Stimulated activated CD4-positive, alpha-beta T cell treated with anti-CD3 and anti-CD28 coated beads, Interleukin-1b, Interleukin-23, amount 100 ng/mL, for 48 hours (primary cell): ENCODE measurements around the gene PGPEP1.
"Not testable (repeated sequence)": the region's sequence is repeated elsewhere in the genome, so short reads cannot be mapped to it uniquely, and the experiment has no call there.

Experiments
- DNase-seq: peaks from one replicate; pipeline ENCODE4 v3.0.0-alpha.2; 2020

The PGPEP1 gene

GRCh38 chr19:18308948-18309325 is 31.5 kb upstream of the PGPEP1 start:
- no peak for DNase-seq

GRCh38 chr19:18309525-18310064 is 30.8 kb upstream of the PGPEP1 start:
- no peak for DNase-seq

- no peak for DNase-seq
These were observed 30.1 kb upstream of the PGPEP1 start for GRCh38 chr19:18310118-18310909.

- DNase-seq, result no peak
These were observed 29.4 kb upstream of the PGPEP1 start for GRCh38 chr19:18310966-18311365.

DNA sequence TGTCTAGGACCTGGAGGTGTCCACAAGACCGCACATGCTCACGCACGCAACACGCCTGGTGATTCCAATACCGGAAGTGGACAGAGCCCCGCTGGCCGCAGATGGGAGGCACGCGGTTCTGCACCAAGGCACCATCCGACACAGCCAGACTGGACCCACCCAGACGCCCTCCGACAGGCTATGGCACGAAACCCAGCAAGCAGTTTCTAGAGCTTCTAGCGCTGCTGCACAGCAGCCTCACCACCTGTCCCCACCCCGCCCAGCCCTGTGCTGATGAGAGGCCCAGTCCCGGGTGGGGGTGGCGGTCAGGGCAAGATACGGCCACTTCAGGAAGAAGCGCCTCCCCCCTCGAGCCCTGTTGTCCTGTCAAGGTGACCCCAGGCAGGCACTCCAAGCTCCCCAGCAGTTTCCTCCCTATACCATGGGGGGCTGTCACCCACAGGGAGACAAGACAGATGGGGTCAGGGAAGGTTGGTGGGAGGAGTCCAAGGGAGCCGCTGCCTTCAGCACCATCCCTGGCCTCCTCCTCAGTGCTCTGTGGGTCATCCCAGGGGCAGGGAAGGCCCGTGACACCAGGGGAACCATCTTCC is 28.8 kb upstream of the PGPEP1 start:
- no peak for DNase-seq

- no peak for DNase-seq
These were observed 28.3 kb upstream of the PGPEP1 start for GRCh38 chr19:18312092-18312534.

- DNase-seq, result no peak
These were observed 27.0 kb upstream of the PGPEP1 start for GRCh38 chr19:18313398-18313797.

DNA sequence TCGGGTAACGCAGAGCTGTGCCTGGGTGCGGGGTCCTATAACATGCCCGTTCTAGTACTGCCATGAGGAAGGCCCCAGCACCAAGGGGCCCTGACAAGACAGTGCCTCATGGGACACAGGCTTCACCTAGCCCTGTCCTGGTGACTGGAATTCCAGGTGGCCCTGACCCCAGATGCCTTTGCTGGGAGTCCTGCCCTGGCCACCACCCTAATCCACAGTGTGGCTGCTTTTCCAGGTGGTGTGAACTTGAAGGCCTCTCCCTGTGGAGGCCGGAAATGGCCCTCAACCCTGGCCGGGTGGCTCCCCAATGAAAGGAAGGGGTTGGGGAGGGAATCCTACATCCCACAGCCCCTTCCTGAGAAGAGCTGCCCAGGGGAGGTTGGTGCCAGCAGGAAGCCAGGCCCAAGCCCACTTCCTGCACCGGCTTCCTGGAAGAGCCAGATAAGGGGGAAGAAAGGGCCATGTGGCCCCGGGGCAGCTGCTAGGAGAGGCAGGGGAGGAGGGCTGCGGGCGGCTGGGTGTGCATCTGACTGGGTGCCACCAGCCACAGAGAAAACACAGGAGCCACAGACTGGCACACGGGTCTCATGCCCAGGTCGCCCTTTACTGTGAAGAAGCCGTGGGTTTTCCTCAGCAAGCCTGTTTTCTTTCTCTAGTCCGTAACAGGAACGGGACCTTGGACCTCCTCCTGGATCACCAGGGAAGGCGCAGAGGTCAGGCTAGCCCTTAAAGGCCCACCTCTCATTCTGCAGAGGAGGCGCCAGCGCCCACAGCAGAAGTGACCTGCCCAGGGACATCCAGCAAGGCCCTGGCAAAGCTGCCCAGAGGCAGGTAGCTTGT is 22.2 kb upstream of the PGPEP1 start:
- DNase-seq, result peak; percentile 44

GRCh38 chr19:18319591-18320135 is 20.7 kb upstream of the PGPEP1 start:
- DNase-seq, result no peak

DNA sequence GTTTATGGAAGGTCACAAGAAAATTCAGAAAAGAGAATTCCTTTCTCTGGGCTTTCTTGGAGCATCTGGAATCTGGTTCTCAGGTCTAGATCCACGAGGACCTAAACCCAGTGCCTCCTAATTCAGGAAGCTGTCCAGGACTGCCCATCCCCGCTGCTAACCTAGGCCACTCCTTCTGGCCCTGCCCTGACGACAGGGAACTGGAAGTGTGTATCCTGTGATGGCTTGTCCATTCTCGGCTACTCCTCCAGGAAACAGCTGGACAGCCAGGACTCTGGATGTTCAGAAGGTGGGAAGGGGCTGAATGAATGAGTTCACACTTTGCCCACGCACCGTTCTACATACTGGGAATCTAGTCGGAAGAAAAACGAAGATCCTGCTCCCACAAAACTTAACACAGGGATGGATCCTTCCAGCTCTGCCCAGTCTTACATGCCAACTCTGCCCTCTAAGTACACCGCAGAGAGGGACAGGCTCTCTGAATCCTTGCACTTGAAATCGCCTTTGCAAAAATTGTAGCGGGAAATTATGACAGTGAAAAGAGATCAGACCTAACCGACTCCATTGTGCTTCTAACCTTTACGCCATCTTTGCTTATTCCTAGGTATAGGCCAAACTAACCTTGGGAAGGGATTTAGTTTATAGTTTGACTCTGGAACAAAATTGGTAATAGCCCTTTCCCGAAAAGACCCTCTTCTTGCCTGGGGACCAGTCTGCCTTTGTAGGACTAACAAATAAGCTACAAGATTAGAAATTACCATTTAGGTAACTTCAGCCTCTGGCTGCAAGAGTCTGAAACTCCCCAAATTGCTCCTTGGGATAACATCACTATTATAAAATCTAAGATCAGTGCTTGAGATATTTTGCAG is 19.3 kb upstream of the PGPEP1 start:
- no peak for DNase-seq

GRCh38 chr19:18321734-18322102 is 18.7 kb upstream of the PGPEP1 start:
- DNase-seq, result peak; percentile 44

GRCh38 chr19:18322318-18322758 is 18.1 kb upstream of the PGPEP1 start:
- DNase-seq, result peak; percentile 55

- peak; percentile 100 for DNase-seq
These were observed 17.5 kb upstream of the PGPEP1 start, which contains the start of gene LSM4 for GRCh38 chr19:18322759-18323460. Gene LSM4, minus strand, starts transcription at chr19:18323076. Its CDS starts 56 bp downstream, at chr19:18323020.

DNA sequence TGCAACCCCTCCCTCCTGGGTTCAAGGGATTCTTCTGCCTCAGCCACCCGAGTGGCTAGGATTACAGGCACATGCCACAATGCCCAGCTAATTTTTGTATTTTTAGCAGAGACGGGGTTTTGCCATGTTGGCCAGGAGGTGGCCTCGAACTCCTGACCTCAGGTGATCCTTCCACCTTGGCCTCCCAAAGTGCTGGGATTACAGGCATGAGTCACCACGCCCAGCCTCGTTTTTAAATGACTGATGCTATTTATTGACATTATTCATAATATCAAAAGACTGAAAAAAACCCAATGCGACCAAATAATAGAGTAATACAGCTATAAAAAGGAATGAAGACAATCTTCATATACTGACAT is 16.0 kb upstream of the PGPEP1 start:
- not testable (repeated sequence) for DNase-seq

GRCh38 chr19:18326772-18327171 is 13.6 kb upstream of the PGPEP1 start:
- DNase-seq, result no peak

GRCh38 chr19:18328340-18329034 is 11.9 kb upstream of the PGPEP1 start:
- DNase-seq, result peak; percentile 90

DNA sequence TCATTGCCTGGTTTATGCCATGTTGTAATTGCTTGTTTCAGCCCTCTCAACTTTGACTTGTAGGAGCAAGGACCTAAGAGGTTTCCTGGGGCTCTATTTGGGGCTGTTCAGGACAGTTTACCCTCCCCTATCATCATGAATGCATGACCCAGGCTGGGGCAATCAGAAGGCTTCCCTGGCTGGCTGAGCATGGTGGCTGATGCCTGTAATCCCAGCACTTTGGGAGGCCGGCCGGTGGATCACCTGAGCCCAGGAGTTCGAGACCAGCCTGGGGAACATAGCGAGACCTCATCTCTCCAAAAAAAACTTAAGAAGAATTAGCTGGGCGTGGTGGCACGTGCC is 11.4 kb upstream of the PGPEP1 start:
- no peak for DNase-seq

- DNase-seq, result no peak
These were observed 9.5 kb upstream of the PGPEP1 start for GRCh38 chr19:18330868-18331267.

GRCh38 chr19:18332917-18333530 is 7.4 kb upstream of the PGPEP1 start:
- DNase-seq, result no peak

- no peak for DNase-seq
These were observed 6.7 kb upstream of the PGPEP1 start for GRCh38 chr19:18333680-18334079.
